Gastroesophageal sphincter (tissue), 4 donors: ENCODE results near the gene GGT6. TPM values are rescaled to one million over a fixed set of nuclear protein-coding genes. Genes with fewer than 3 reads are reported as not detected.

Experiments
- ATAC-seq: fragments of 150-250 bp; one replicate; pipeline ENCODE4 v1.9.1; 2016; ENCODE audit warnings: mild to moderate bottlenecking, moderate library complexity
- H3K27ac ChIP-seq, 4 donors: fragments of 200-600 bp; sonication (generic) in 3 of 4; 1 replicate in 3 of 4; 2 replicates in 1 of 4; pipeline ENCODE4 v1.5.1; 2016 to 2019
- H3K27me3 ChIP-seq: fragments of 200-600 bp; sonication (generic); one replicate; pipeline ENCODE4 v1.5.1; 2019
- H3K36me3 ChIP-seq, 2 donors: fragments of 200-600 bp; sonication (generic); one replicate each; pipeline ENCODE4 v1.5.1; 2019; ENCODE audit warnings: control low read depth in 1 of 2
- H3K4me1 ChIP-seq, 3 donors: fragments of 200-600 bp; sonication (generic); 1 replicate in 2 of 3; 2 replicates in 1 of 3; pipeline ENCODE4 v1.5.1; 2016 to 2019; ENCODE audit warnings: control low read depth in 2 of 3
- H3K4me3 ChIP-seq, 2 donors: fragments of 200-600 bp; sonication (generic); one replicate each; pipeline ENCODE4 v1.5.1; 2019; ENCODE audit warnings: mild to moderate bottlenecking in 1 of 2, moderate library complexity in 1 of 2
- H3K9me3 ChIP-seq, 3 donors: fragments of 200-600 bp; sonication (generic); one replicate each; pipeline ENCODE4 v1.5.1; 2017 to 2019; ENCODE audit warnings: control low read depth in 2 of 3
- EP300 ChIP-seq: sonication (generic); formaldehyde crosslinking; IDR thresholded peaks from one replicate; pipeline ENCODE4 v1.6.1; 2017; ENCODE audit warnings: antibody characterized with exemption, mild to moderate bottlenecking
- POLR2A ChIP-seq, 2 donors: fragments of 450-650 bp; IDR thresholded peaks; one replicate each; pipeline ENCODE4 v1.6.1; 2017; ENCODE audit warnings: antibody characterized with exemption in 2 of 2, mild to moderate bottlenecking in 2 of 2, moderate library complexity in 1 of 2
- POLR2AphosphoS5 ChIP-seq: sonication (generic); formaldehyde crosslinking; IDR thresholded peaks from one replicate; pipeline ENCODE4 v1.6.1; 2017; ENCODE audit warnings: antibody characterized with exemption
- WGBS, 2 donors: methylation state at CpG; one replicate each; pipeline ENCODE4 v1.1.5; 2018; ENCODE audit warnings: low coverage in 1 of 2; 5-methylcytosine and 5-hydroxymethylcytosine counted together
- total RNA-seq, 4 donors: library from RNA; depleted of rRNA; stranded (reverse); fragments of >200 nt; gene quantifications; one replicate each; pipeline ENCODE4 v1.1.0, GENCODE V29; 2016
- TF ChIP-seq, protein P1 (sequence below), 4 experiments: fragments of 200-600 bp in 2 of 4; fragments of 450-650 bp in 2 of 4; sonication (generic) in 1 of 4; IDR thresholded peaks; one replicate each; pipeline ENCODE4 v1.5.1; 2017 to 2019; ENCODE audit warnings: antibody characterized with exemption in 4 of 4, mild to moderate bottlenecking in 2 of 4, moderate library complexity in 2 of 4

The GGT6 gene, protein sequence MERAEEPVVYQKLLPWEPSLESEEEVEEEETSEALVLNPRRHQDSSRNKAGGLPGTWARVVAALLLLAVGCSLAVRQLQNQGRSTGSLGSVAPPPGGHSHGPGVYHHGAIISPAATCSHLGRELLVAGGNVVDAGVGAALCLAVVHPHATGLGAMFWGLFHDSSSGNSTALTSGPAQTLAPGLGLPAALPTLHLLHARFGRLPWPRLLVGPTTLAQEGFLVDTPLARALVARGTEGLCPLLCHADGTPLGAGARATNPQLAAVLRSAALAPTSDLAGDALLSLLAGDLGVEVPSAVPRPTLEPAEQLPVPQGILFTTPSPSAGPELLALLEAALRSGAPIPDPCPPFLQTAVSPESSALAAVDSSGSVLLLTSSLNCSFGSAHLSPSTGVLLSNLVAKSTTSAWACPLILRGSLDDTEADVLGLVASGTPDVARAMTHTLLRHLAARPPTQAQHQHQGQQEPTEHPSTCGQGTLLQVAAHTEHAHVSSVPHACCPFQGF
- total RNA-seq, result 1 to 10 TPM in 1 of 4 donors, under 1 TPM in 2, not detected in 1; 0.27 to 5.9 (median 0.47) TPM

DNA sequence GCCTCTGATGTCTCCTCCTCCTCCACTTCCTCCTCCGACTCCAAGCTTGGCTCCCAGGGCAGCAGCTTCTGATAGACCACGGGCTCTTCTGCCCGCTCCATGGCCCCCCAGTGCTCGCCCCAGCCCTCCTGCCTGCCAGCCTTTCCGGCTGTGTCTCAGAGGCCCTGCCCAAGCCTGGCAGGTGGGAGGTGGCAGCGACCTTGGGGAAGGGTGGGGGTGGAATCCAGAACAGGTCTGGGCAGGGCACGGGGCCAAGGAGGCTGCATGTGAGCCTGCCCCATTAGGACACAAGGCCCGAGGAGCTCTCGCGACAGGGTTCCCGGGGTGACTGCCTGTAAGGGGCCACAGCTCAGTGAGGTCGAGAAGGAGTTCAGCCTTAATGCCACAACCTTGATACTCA, at the start of gene GGT6:
GGT6 (minus strand) TSS at position 157 of the 400 bp plus-strand sequence; CDS start at position 101, 56 bp downstream.
- Histone ChIP-seq H3K27me3 (no peaks in the 10 kb centered on the region), H3K36me3 (no peaks in the 10 kb centered on the region), H3K4me3 (no peak within 1 kb of the TSS), H3K9me3 (no peaks in the 10 kb centered on the region), H3K27ac (no peak within 1 kb of the TSS), H3K4me1 (peaks cover 0 to 19% (median 5%) of the 10 kb centered on the region in 3 donors)
- WGBS, 2 donors, result 100% methylated on average over 2 of the region's 12 CpGs; no CpG with 5 or more reads in 1 of the 2 donors
- TF ChIP-seq POLR2A (IDR thresholded peaks at IDR 0.05) (no peak), POLR2AphosphoS5 (no peak), EP300 (no peak)
- TF ChIP-seq, protein P1, sequence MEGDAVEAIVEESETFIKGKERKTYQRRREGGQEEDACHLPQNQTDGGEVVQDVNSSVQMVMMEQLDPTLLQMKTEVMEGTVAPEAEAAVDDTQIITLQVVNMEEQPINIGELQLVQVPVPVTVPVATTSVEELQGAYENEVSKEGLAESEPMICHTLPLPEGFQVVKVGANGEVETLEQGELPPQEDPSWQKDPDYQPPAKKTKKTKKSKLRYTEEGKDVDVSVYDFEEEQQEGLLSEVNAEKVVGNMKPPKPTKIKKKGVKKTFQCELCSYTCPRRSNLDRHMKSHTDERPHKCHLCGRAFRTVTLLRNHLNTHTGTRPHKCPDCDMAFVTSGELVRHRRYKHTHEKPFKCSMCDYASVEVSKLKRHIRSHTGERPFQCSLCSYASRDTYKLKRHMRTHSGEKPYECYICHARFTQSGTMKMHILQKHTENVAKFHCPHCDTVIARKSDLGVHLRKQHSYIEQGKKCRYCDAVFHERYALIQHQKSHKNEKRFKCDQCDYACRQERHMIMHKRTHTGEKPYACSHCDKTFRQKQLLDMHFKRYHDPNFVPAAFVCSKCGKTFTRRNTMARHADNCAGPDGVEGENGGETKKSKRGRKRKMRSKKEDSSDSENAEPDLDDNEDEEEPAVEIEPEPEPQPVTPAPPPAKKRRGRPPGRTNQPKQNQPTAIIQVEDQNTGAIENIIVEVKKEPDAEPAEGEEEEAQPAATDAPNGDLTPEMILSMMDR (IDR thresholded peaks at IDR 0.05), result no peak
- ATAC-seq, result no peak

DNA sequence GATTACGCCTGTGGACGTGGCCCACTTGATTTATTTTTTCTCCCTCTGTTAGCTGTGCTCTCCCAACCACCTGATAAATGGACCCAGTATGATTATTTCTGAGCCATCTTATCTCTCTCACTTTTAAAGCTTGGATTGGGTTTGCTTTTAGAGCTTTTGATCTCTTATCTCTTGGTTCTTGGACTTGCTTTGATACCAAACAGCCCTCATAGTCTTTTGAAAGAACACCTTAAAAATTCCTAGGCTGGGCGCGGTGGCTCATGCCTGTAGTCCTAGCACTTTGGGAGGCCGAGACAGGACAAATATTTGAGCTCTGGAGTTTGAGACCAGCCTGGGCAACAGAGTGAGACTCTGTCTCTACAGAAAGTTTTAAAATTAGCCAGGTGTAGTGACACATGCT, 49.8 kb upstream of the GGT6 start:
- Histone ChIP-seq H3K27ac (peak overlapping the region in 1 of 4 donors; percentile 14), H3K9me3 (no peaks in the 10 kb centered on the region), H3K4me3 (no peak overlapping the region), H3K27me3 (no peaks in the 10 kb centered on the region), H3K4me1 (peaks cover 0 to 32% (median 13%) of the 10 kb centered on the region in 3 donors), H3K36me3 (no peaks in the 10 kb centered on the region)
- no peak for ATAC-seq
- no peak for TF ChIP-seq POLR2A (IDR thresholded peaks at IDR 0.05)
- TF ChIP-seq, protein P1 (IDR thresholded peaks at IDR 0.05), result no peak
- 92 to 100% methylated on average over 2 to 5 of the region's 5 CpGs for WGBS, 2 donors

DNA sequence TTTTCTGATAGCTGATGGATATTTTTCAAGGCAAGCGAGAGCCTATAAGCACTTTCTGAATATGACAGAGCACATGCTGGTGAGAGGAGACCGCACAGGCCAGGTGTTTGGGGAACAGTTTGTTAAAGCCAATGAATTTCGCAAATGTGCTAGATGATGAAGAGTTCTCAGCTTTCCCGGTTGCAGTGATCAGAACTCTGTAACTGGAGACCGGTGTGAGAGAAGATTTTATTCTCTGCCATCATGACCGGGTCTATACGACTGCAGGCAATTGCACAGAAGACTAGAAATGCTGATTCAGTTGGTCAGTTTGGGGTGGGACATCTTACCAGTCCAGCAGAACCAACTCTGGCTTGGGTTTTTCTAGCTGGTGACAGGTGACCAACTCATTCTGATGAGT, 49.4 kb upstream of the GGT6 start:
- H3K27me3 ChIP-seq, result no peaks in the 10 kb centered on the region
- H3K36me3 ChIP-seq, result no peaks in the 10 kb centered on the region
- 81 to 88% methylated on average over 2 to 6 of the region's 7 CpGs for WGBS, 2 donors
- no peak overlapping the region for H3K27ac ChIP-seq
- H3K9me3 ChIP-seq, result no peaks in the 10 kb centered on the region
- no peak for TF ChIP-seq EP300
- no peak for TF ChIP-seq POLR2AphosphoS5
- TF ChIP-seq, protein P1 (IDR thresholded peaks at IDR 0.05), result no peak
- TF ChIP-seq POLR2A (IDR thresholded peaks at IDR 0.05), result no peak
- no peak overlapping the region for H3K4me3 ChIP-seq
- H3K4me1 ChIP-seq, result peaks cover 0 to 36% (median 13%) of the 10 kb centered on the region in 3 donors
- ATAC-seq, result no peak

DNA sequence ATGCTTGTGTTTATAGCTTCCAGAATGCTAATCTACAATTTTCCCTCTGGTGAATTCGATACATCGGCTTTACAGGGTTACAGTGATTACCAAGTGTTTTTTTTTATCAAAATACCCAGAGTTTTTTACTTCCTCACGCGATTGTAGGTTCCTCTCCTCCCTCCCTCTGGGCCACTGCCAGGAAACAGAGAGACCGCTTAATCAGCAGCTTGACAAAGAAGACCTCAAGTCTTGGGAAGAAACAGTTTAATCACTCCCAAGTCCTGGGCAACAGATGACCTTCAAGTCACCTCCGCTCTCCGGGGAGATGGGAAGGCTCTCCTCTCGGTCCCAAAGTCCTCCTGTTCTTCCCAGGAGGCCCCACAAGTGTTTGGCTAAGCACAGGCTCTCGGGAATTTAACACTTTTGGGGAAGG, 47.4 kb upstream of the GGT6 start:
- Histone ChIP-seq H3K9me3 (no peaks in the 10 kb centered on the region), H3K4me3 (no peak overlapping the region), H3K36me3 (no peaks in the 10 kb centered on the region), H3K27ac (peak overlapping the region in 3 of 4 donors; percentile 69 to 75 (median 74)), H3K4me1 (peaks cover 0 to 47% (median 16%) of the 10 kb centered on the region in 3 donors), H3K27me3 (no peaks in the 10 kb centered on the region)
- peak; percentile 33 for ATAC-seq
- 4 to 7% methylated on average over 5 to 6 of the region's 9 CpGs for WGBS, 2 donors
- TF ChIP-seq, protein P1 (IDR thresholded peaks at IDR 0.05), result no peak
- no peak for TF ChIP-seq POLR2AphosphoS5
- no peak for TF ChIP-seq EP300
- no peak for TF ChIP-seq POLR2A (IDR thresholded peaks at IDR 0.05)
